HepG2 (cell line): ENCODE results near the gene SIGLEC8.

ENCODE experiments used
- ADNP ChIP-seq: sonication (generic); formaldehyde crosslinking; IDR thresholded peaks from 2 replicates; pipeline ENCODE4 v1.4.0; 2020; ENCODE audit warnings: missing genetic modification reagents
- FOXJ3 ChIP-seq: sonication (generic); formaldehyde crosslinking; IDR thresholded peaks from 2 replicates; pipeline ENCODE4 v1.4.0; 2020; ENCODE audit warnings: missing genetic modification reagents, mild to moderate bottlenecking, borderline replicate concordance
- GABPA ChIP-seq, 2 experiments: IDR thresholded peaks; 2 replicates each; pipeline ENCODE4 v1.6.1; 2011 to 2016; ENCODE audit warnings: low read depth in 2 of 2, low read length in 1 of 2, missing biosample characterization in 1 of 2, missing genetic modification characterization in 1 of 2
- MLLT10 ChIP-seq: sonication (generic); formaldehyde crosslinking; IDR thresholded peaks from 2 replicates; pipeline ENCODE4 v1.4.0; 2020; ENCODE audit warnings: missing genetic modification reagents
- NPAS2 ChIP-seq: sonication (generic); formaldehyde crosslinking; IDR thresholded peaks from 2 replicates; pipeline ENCODE4 v1.8.0; 2022; ENCODE audit warnings: mild to moderate bottlenecking, missing genetic modification reagents, borderline replicate concordance
- POLR2A ChIP-seq, 2 experiments: IDR thresholded peaks; 2 replicates each; pipeline ENCODE4 v1.6.1; 2011; ENCODE audit warnings: low read depth in 2 of 2, low read length in 2 of 2, mild to moderate bottlenecking in 1 of 2, moderate library complexity in 1 of 2; ENCODE audit not compliant: insufficient read depth in 1 of 2
- SP1 ChIP-seq, 2 experiments: fragments of 450-650 bp in 1 of 2; sonication (generic) in 1 of 2; formaldehyde crosslinking in 1 of 2; IDR thresholded peaks; 2 replicates each; pipeline versions ENCODE4 v1.4.0 to v1.6.1; 2016 to 2020; ENCODE audit warnings: missing genetic modification reagents in 1 of 2
- SP140L ChIP-seq: sonication (generic); formaldehyde crosslinking; IDR thresholded peaks from 2 replicates; pipeline ENCODE4 v1.4.0; 2020; ENCODE audit warnings: missing genetic modification reagents, borderline replicate concordance
- TBP ChIP-seq: sonication (generic); formaldehyde crosslinking; IDR thresholded peaks from 2 replicates; pipeline ENCODE4 v1.5.0; 2020; ENCODE audit warnings: missing genetic modification reagents
- TCF7L2 ChIP-seq: IDR thresholded peaks from 2 replicates; pipeline ENCODE4 v1.6.1; 2011; ENCODE audit warnings: mild to moderate bottlenecking, low read depth, low read length, moderate library complexity
- ZNF335 ChIP-seq: sonication (generic); formaldehyde crosslinking; IDR thresholded peaks from 2 replicates; pipeline ENCODE4 v1.4.0; 2020; ENCODE audit warnings: missing genetic modification reagents
- TF ChIP-seq, protein P1 (sequence below): sonication (generic); formaldehyde crosslinking; IDR thresholded peaks from 2 replicates; pipeline ENCODE4 v1.4.0; 2020; ENCODE audit warnings: missing genetic modification reagents
- TF ChIP-seq, protein P2 (sequence below): sonication (generic); formaldehyde crosslinking; IDR thresholded peaks from 2 replicates; pipeline ENCODE4 v1.4.0; 2020; ENCODE audit warnings: low read depth, mild to moderate bottlenecking, missing genetic modification reagents
- TF ChIP-seq, protein P3 (sequence below): IDR thresholded peaks from 2 replicates; pipeline ENCODE4 v1.6.1; 2012; ENCODE audit warnings: inconsistent platforms

DNA sequence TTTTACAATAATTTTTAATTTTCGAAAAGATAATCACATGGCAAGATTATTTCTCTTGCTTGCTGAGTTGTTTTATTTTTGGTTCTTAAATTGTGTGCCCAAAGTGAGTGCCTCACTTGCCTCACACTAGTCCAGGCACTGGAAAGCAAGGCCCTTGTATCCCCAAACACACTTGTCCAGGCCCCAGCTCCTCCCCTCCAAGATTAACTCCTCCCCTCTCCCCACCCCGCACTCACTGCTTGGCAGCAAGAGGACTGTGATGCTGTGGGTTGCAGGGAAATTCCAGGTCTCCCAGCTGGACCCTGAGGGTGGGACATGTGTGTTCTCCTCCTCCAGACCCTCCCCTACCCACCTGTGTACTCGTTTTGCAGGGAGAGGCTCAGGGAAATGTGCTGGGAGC, 39.4 kb upstream of the SIGLEC8 start:
- no peak for TF ChIP-seq ADNP (CRISPR knock-in tag)
- TF ChIP-seq, protein P1, sequence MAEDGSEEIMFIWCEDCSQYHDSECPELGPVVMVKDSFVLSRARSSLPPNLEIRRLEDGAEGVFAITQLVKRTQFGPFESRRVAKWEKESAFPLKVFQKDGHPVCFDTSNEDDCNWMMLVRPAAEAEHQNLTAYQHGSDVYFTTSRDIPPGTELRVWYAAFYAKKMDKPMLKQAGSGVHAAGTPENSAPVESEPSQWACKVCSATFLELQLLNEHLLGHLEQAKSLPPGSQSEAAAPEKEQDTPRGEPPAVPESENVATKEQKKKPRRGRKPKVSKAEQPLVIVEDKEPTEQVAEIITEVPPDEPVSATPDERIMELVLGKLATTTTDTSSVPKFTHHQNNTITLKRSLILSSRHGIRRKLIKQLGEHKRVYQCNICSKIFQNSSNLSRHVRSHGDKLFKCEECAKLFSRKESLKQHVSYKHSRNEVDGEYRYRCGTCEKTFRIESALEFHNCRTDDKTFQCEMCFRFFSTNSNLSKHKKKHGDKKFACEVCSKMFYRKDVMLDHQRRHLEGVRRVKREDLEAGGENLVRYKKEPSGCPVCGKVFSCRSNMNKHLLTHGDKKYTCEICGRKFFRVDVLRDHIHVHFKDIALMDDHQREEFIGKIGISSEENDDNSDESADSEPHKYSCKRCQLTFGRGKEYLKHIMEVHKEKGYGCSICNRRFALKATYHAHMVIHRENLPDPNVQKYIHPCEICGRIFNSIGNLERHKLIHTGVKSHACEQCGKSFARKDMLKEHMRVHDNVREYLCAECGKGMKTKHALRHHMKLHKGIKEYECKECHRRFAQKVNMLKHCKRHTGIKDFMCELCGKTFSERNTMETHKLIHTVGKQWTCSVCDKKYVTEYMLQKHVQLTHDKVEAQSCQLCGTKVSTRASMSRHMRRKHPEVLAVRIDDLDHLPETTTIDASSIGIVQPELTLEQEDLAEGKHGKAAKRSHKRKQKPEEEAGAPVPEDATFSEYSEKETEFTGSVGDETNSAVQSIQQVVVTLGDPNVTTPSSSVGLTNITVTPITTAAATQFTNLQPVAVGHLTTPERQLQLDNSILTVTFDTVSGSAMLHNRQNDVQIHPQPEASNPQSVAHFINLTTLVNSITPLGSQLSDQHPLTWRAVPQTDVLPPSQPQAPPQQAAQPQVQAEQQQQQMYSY, result no peak
- no peak for TF ChIP-seq SP1 (IDR thresholded peaks at IDR 0.05)
- TF ChIP-seq SP1 (CRISPR knock-in tag; IDR thresholded peaks at IDR 0.05), result no peak
- no peak for TF ChIP-seq ZNF335
- TF ChIP-seq, protein P2, sequence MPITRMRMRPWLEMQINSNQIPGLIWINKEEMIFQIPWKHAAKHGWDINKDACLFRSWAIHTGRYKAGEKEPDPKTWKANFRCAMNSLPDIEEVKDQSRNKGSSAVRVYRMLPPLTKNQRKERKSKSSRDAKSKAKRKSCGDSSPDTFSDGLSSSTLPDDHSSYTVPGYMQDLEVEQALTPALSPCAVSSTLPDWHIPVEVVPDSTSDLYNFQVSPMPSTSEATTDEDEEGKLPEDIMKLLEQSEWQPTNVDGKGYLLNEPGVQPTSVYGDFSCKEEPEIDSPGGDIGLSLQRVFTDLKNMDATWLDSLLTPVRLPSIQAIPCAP, result no peak
- TF ChIP-seq FOXJ3 (CRISPR knock-in tag), result no peak
- TF ChIP-seq POLR2A (IDR thresholded peaks at IDR 0.05; ENCODE audit: insufficient read depth in 1 of 2, low read depth in 2 of 2, low read length in 2 of 2), result no peak
- no peak for TF ChIP-seq MLLT10 (CRISPR knock-in tag)
- no peak for TF ChIP-seq TBP (CRISPR knock-in tag)
- no peak for TF ChIP-seq SP140L (CRISPR knock-in tag)
- TF ChIP-seq TCF7L2, result no peak
- TF ChIP-seq GABPA (IDR thresholded peaks at IDR 0.05; ENCODE audit: low read depth, low read length), result no peak
- no peak for TF ChIP-seq GABPA (CRISPR knock-in tag; IDR thresholded peaks at IDR 0.05; ENCODE audit: low read depth)
- TF ChIP-seq NPAS2, result no peak
- TF ChIP-seq, protein P3, sequence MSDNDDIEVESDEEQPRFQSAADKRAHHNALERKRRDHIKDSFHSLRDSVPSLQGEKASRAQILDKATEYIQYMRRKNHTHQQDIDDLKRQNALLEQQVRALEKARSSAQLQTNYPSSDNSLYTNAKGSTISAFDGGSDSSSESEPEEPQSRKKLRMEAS, result no peak
